ENCODE measurements around the gene LRP1B. TPM values are rescaled to one million over a fixed set of nuclear protein-coding genes. Genes with fewer than 3 reads are reported as not detected.

LRP1B gene
- total and polyA plus RNA-seq, 2 of the 8 experiments (the other 6 are each of a cell fraction or from before 2014, with no cell fraction given) = 0.03 TPM; not detected in 1

- no peak for TF ChIP-seq PHF8 (conservative IDR thresholded peaks at IDR 0.05; ENCODE audit: low read depth, low read length)
- no peak for TF ChIP-seq SAP30 (IDR thresholded peaks at IDR 0.05; ENCODE audit: insufficient read depth, insufficient replicate concordance, low read length)
- no peak for TF ChIP-seq SRF (IDR thresholded peaks at IDR 0.05; ENCODE audit: low read depth, low read length)
- TF ChIP-seq JUN (IDR thresholded peaks at IDR 0.05; ENCODE audit: low read depth, low read length) = no peak
- no peak for TF ChIP-seq ATF2 (IDR thresholded peaks at IDR 0.05; ENCODE audit: low read length)
Measured at GRCh38 chr2:141201016-141201565, 929.7 kb downstream of the LRP1B start (continued).

Measured in H1 (cell line).